ENCODE results near the gene SCGN.

The SCGN gene

DNA sequence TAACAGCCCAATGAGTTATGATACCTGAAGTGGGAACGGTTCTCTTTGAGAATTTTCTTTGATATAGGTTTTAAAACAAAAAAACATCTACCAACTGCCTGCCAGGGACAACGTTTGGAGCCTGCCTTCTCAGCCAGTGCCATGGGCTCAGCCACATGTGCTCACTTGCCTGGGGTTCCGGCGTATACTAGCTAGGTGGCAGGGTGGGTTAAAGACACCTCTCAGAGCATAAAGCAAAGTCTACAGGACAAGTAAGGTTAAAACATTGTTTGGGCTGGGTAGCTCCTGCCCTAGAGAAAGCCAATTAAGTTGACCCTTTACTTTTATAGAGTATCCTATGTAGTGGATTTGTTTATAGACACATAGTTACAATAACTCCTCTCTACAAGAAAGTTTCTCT, 38.0 kb upstream of the SCGN start:
- H3K4me3 ChIP-seq (ENCODE audit: low read length) = no peak overlapping the region
- DNase-seq (ENCODE audit: low read depth) = no peak
- TF ChIP-seq CTCF (IDR thresholded peaks at IDR 0.05; ENCODE audit: insufficient read depth, low read depth, low read length, missing control alignments) = no peak

- no peak for TF ChIP-seq CTCF (IDR thresholded peaks at IDR 0.05; ENCODE audit: insufficient read depth, low read depth, low read length, missing control alignments)
- no peak for DNase-seq (ENCODE audit: low read depth)
- H3K4me3 ChIP-seq (ENCODE audit: low read length) = no peak overlapping the region
Observed at GRCh38 chr6:25615471-25615870, 36.5 kb upstream of the SCGN start.

- no peak for DNase-seq (ENCODE audit: low read depth)
- no peak overlapping the region for H3K4me3 ChIP-seq (ENCODE audit: low read length)
Observed at GRCh38 chr6:25617997-25618396, 34.0 kb upstream of the SCGN start.

GRCh38 chr6:25619217-25619616, 32.8 kb upstream of the SCGN start:
- DNase-seq (ENCODE audit: low read depth) = no peak
- TF ChIP-seq CTCF (IDR thresholded peaks at IDR 0.05; ENCODE audit: insufficient read depth, low read depth, low read length, missing control alignments) = no peak
- H3K4me3 ChIP-seq (ENCODE audit: low read length) = no peak overlapping the region

More at GRCh38 chr6:25617997-25618396, 34.0 kb upstream of the SCGN start:
- no peak for TF ChIP-seq CTCF (IDR thresholded peaks at IDR 0.05; ENCODE audit: insufficient read depth, low read depth, low read length, missing control alignments)

DNA sequence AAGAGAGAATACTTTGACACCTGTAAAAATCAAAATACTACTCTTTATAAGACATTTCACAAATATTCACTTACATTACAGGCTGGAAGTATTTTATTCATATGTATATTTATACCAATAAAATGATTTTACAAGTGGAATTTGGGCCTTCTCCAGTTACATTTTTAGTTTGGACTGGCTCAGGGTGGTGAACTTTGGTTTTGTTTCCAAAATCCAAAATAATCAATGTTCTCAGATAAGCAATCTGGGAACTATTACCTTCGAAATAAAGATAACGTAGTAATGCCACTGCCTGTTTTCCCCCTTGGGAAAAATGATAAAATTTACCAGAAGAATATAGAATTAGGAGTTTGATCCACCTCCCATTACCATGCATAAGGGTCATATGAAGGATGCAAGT, 31.6 kb upstream of the SCGN start:
- DNase-seq (ENCODE audit: low read depth) = no peak
- no peak for TF ChIP-seq CTCF (IDR thresholded peaks at IDR 0.05; ENCODE audit: insufficient read depth, low read depth, low read length, missing control alignments)

GRCh38 chr6:25623065-25623464, 28.9 kb upstream of the SCGN start:
- H3K4me3 ChIP-seq (ENCODE audit: low read length) = no peak overlapping the region
- DNase-seq (ENCODE audit: low read depth) = no peak
- TF ChIP-seq CTCF (IDR thresholded peaks at IDR 0.05; ENCODE audit: insufficient read depth, low read depth, low read length, missing control alignments) = no peak

More for the DNA sequence above, 31.6 kb upstream of the SCGN start:
- H3K4me3 ChIP-seq (ENCODE audit: low read length) = no peak overlapping the region

- no peak for TF ChIP-seq CTCF (IDR thresholded peaks at IDR 0.05; ENCODE audit: insufficient read depth, low read depth, low read length, missing control alignments)
- H3K4me3 ChIP-seq (ENCODE audit: low read length) = no peak overlapping the region
- DNase-seq (ENCODE audit: low read depth) = no peak
Observed at GRCh38 chr6:25623879-25624278, 28.1 kb upstream of the SCGN start.

All from epithelial cell of esophagus (primary cell).